Effector memory CD4-positive, alpha-beta T cell (primary cell): ENCODE results near the gene CPB1.
"Not testable (repeated sequence)": the region's sequence is repeated elsewhere in the genome, so short reads cannot be mapped to it uniquely, and the experiment has no call there.

ENCODE experiments used
- DNase-seq, 3 donors: peaks; one replicate each; pipeline ENCODE4 v3.0.0-alpha.2; 2020
- H3K27ac ChIP-seq: 2 replicates; pipeline ENCODE4 v1.7.0; 2013; ENCODE audit warnings: mild to moderate bottlenecking, low read length, moderate library complexity; ENCODE audit not compliant: insufficient read depth, poor library complexity, severe bottlenecking
- H3K27me3 ChIP-seq: replicated peaks from 2 replicates; pipeline ENCODE4 v1.7.0; 2013; ENCODE audit warnings: mild to moderate bottlenecking, low read length; ENCODE audit not compliant: insufficient read depth, control insufficient read depth, poor library complexity, severe bottlenecking
- H3K36me3 ChIP-seq: 2 replicates; pipeline ENCODE4 v1.7.0; 2013; ENCODE audit warnings: mild to moderate bottlenecking, low read length, moderate library complexity; ENCODE audit not compliant: control insufficient read depth, insufficient read depth
- H3K4me1 ChIP-seq: 2 replicates; pipeline ENCODE4 v1.7.0; 2013; ENCODE audit warnings: low read length, mild to moderate bottlenecking; ENCODE audit not compliant: control insufficient read depth, insufficient read depth, poor library complexity, severe bottlenecking
- H3K4me3 ChIP-seq: 2 replicates; pipeline ENCODE4 v1.7.0; 2013; ENCODE audit warnings: low read length, low read depth, mild to moderate bottlenecking; ENCODE audit not compliant: insufficient read depth, poor library complexity, severe bottlenecking
- H3K9me3 ChIP-seq: 2 replicates; pipeline ENCODE4 v1.7.0; 2013; ENCODE audit warnings: mild to moderate bottlenecking, low read length, moderate library complexity; ENCODE audit not compliant: control insufficient read depth
- total RNA-seq, 3 donors: gene quantifications; one replicate each; lab custom pipeline; 2026; lab: John Stamatoyannopoulos, UW

CPB1 gene
- 0 reads per million in 3 donors for total RNA-seq

DNA sequence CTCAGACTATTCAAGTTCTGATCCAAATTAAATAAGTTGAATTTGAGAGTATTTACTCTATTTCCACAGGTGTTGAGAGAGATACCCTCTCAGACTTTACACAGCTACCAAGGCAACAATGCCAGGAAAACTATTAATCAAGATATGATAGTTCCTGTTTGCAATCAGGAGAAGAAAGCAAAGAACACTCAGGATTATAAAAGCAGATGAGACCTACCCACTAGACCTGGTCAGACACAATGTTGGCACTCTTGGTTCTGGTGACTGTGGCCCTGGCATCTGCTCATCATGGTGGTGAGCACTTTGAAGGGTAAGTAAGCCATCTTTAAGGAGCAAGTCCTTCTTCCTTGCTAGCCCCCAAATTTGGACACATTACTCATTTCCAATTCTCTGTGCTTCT, at the start of gene CPB1:
Gene CPB1 (plus strand): TSS at position 227 of the 400 bp plus-strand sequence. CDS start 13 bp downstream, at position 240.
- Histone ChIP-seq H3K27ac (no peak within 1 kb of the TSS), H3K4me3 (no peak within 1 kb of the TSS), H3K4me1 (no peaks in the 10 kb centered on the region), H3K9me3 (no peaks in the 10 kb centered on the region), H3K36me3 (no peaks in the 10 kb centered on the region), H3K27me3 (no peaks in the 10 kb centered on the region)
- DNase-seq: no peak

DNA sequence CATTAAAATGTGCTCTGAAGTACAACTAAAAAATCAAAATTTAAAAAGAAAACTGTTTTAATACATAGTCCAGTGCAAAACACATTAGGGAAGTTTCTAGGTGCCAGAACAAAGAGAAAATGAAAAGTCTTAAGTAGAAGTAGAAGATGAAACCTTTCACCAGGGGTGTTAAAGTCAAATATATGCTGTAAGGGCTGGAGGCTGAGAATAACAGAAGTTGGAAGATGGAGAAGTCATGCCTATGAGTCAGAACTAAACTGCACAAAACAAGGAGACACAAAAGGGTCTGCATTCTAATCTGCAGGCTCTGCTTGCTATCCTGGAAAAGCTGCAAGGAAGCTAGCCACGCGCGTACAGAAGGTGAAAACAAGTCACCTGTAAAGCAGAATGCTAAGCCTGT, 48.7 kb upstream of the CPB1 start:
- Histone ChIP-seq H3K27me3 (no peaks in the 10 kb centered on the region), H3K9me3 (no peaks in the 10 kb centered on the region), H3K27ac (no peak overlapping the region), H3K36me3 (no peaks in the 10 kb centered on the region), H3K4me3 (no peak overlapping the region), H3K4me1 (no peaks in the 10 kb centered on the region)
- no peak for DNase-seq

DNA sequence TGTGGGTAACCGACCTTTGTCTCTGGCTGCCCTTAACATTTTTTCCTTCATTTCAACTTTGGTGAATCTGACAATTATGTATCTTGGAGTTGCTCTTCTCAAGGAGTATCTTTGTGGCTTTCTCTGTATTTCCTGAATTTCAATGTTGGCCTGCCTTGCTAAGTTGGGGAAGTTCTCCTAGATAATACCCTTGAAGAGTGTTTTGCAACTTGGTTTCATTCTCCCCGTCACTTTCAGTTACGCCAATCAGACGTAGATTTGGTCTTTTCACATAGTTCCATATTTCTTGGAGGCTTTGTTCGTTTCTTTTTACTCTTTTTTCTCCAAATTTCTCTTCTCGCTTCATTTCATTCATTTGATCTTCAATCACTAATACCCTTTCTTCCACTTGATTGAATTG, 42.6 kb upstream of the CPB1 start:
- not testable (repeated sequence) for H3K27me3 ChIP-seq, H3K9me3 ChIP-seq, H3K36me3 ChIP-seq, H3K4me3 ChIP-seq, H3K4me1 ChIP-seq, DNase-seq, H3K27ac ChIP-seq

- H3K27me3 ChIP-seq, H3K4me1 ChIP-seq, H3K27ac ChIP-seq, DNase-seq, H3K4me3 ChIP-seq, H3K36me3 ChIP-seq, H3K9me3 ChIP-seq: not testable (repeated sequence)
Observed at GRCh38 chr3:148786159-148786558, 41.5 kb upstream of the CPB1 start.

- no peak overlapping the region for H3K4me3 ChIP-seq
- no peaks in the 10 kb centered on the region for H3K4me1 ChIP-seq
- no peak for DNase-seq
- no peak overlapping the region for H3K27ac ChIP-seq
- H3K9me3 ChIP-seq: no peaks in the 10 kb centered on the region
- H3K36me3 ChIP-seq: no peaks in the 10 kb centered on the region
- H3K27me3 ChIP-seq: no peaks in the 10 kb centered on the region
Observed at GRCh38 chr3:148789146-148789545, 38.5 kb upstream of the CPB1 start.

GRCh38 chr3:148789906-148790305, 37.7 kb upstream of the CPB1 start:
- Histone ChIP-seq H3K9me3 (no peaks in the 10 kb centered on the region), H3K36me3 (no peaks in the 10 kb centered on the region), H3K4me3 (no peak overlapping the region), H3K27me3 (no peaks in the 10 kb centered on the region), H3K4me1 (no peaks in the 10 kb centered on the region), H3K27ac (no peak overlapping the region)
- DNase-seq: no peak

DNA sequence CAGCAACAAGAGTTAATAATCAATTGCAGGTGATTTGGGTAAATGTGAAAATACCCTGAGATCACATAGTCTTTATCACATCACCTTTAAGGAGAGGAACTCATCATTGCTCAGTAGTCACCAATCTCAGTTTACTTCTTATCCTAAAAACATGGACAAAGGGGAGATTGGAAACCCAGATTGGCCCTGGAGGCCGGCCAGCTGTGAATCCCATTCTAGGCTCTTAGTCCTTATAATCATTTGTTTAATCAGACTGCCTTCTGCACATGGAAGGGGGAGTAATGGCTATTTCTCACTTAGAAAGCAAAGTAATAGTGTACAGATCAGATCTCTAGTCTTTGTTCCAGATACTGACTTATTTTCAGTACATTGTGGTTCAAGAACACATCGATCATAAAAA, 37.2 kb upstream of the CPB1 start:
- DNase-seq: no peak

GRCh38 chr3:148790851-148791735, 36.5 kb upstream of the CPB1 start:
- H3K4me3 ChIP-seq: no peak overlapping the region
- H3K4me1 ChIP-seq: no peaks in the 10 kb centered on the region
- H3K36me3 ChIP-seq: no peaks in the 10 kb centered on the region
- H3K27ac ChIP-seq: no peak overlapping the region
- no peaks in the 10 kb centered on the region for H3K9me3 ChIP-seq
- DNase-seq: no peak
- H3K27me3 ChIP-seq: no peaks in the 10 kb centered on the region

More for the DNA sequence above, 37.2 kb upstream of the CPB1 start:
- no peaks in the 10 kb centered on the region for H3K27me3 ChIP-seq
- no peak overlapping the region for H3K4me3 ChIP-seq
- H3K9me3 ChIP-seq: no peaks in the 10 kb centered on the region
- no peaks in the 10 kb centered on the region for H3K36me3 ChIP-seq
- no peak overlapping the region for H3K27ac ChIP-seq
- H3K4me1 ChIP-seq: no peaks in the 10 kb centered on the region

- no peak overlapping the region for H3K27ac ChIP-seq
- DNase-seq: no peak
- H3K27me3 ChIP-seq: no peaks in the 10 kb centered on the region
- H3K36me3 ChIP-seq: no peaks in the 10 kb centered on the region
- H3K4me3 ChIP-seq: no peak overlapping the region
- no peaks in the 10 kb centered on the region for H3K4me1 ChIP-seq
- H3K9me3 ChIP-seq: no peaks in the 10 kb centered on the region
Observed at GRCh38 chr3:148791920-148792319, 35.7 kb upstream of the CPB1 start.

DNA sequence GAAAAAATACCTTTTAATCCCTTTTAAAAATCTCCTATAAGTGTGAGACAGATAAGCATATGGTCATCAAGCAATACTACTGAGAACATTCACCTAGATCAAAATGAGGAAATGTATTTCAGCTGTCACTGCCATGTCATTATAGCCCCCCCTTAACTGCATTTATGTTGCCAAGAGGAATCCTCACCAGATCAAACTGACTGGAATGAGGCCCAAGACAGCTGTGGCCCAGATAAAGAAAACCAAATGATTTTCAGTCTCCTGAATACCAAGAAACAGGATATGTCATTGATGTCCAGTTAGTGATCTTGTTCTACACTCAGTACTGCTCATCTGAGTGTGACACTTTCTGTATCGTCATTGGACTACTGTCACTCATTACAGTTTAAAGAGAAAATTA, 35.1 kb upstream of the CPB1 start:
- Histone ChIP-seq H3K27ac (no peak overlapping the region), H3K4me1 (no peaks in the 10 kb centered on the region), H3K4me3 (no peak overlapping the region), H3K9me3 (no peaks in the 10 kb centered on the region), H3K36me3 (no peaks in the 10 kb centered on the region), H3K27me3 (no peaks in the 10 kb centered on the region)
- DNase-seq: no peak
